AG09319 (cell line): ENCODE measurements around the gene LATS1.

Source experiments
- DNase-seq: peaks from one replicate; pipeline ENCODE4 v3.0.0-alpha.2; 2010; ENCODE audit warnings: low read depth; ENCODE audit errors: extremely low read depth
- TF ChIP-seq, protein P1 (sequence below): IDR thresholded peaks from 2 replicates; pipeline ENCODE4 v1.5.1; 2011; ENCODE audit warnings: low read depth, mild to moderate bottlenecking, inconsistent platforms, low read length, moderate library complexity

The LATS1 gene

DNA sequence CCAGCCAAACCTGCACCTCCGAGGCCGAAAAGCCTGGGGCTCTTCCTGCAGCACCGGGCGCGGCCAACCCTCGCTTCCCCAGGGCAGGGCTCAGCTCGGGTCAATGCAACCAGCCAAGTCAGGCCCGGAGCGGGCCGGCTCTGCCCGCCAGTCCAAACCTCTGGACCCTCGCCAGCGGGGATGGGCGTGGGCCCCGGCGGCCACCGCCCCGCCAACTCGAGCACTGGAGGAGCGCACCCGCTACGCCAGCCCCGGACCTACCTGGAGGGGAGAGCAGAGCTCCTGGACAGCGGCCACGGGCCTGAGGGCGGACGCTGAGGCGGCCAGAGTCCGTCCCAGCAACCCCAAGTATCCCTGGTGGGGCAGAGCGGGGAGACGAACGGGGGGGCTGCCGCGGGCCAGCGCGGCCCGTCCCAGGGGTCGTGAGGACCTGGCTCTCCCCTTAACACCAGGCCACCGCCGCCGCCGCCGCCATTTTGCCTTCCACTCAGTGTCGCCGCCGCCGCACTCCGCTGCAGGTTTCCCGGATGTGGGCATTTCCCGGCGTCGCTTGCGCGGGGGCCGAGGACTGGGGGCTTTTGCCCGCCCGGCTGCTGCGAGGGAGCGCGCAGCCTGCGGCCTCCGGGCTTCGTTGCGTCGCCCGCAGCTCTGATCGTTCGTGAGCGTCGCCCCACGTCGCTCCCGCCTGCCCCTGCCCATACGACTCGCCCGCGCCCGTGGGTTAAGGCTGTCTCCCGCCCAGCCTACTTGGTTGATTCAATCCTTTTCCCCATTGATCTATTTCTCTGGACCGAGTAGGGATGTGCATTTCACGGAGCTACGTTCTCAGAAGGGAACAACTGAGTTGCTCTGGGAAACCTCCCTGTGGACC lies at the start of gene LATS1:
Gene LATS1 (minus strand): TSS at position 514 of the 871 bp plus-strand sequence. CDS start 15,975 bp downstream, outside the sequence.
- TF ChIP-seq, protein P1, sequence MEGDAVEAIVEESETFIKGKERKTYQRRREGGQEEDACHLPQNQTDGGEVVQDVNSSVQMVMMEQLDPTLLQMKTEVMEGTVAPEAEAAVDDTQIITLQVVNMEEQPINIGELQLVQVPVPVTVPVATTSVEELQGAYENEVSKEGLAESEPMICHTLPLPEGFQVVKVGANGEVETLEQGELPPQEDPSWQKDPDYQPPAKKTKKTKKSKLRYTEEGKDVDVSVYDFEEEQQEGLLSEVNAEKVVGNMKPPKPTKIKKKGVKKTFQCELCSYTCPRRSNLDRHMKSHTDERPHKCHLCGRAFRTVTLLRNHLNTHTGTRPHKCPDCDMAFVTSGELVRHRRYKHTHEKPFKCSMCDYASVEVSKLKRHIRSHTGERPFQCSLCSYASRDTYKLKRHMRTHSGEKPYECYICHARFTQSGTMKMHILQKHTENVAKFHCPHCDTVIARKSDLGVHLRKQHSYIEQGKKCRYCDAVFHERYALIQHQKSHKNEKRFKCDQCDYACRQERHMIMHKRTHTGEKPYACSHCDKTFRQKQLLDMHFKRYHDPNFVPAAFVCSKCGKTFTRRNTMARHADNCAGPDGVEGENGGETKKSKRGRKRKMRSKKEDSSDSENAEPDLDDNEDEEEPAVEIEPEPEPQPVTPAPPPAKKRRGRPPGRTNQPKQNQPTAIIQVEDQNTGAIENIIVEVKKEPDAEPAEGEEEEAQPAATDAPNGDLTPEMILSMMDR: no peak
- DNase-seq: peak; percentile 80

DNA sequence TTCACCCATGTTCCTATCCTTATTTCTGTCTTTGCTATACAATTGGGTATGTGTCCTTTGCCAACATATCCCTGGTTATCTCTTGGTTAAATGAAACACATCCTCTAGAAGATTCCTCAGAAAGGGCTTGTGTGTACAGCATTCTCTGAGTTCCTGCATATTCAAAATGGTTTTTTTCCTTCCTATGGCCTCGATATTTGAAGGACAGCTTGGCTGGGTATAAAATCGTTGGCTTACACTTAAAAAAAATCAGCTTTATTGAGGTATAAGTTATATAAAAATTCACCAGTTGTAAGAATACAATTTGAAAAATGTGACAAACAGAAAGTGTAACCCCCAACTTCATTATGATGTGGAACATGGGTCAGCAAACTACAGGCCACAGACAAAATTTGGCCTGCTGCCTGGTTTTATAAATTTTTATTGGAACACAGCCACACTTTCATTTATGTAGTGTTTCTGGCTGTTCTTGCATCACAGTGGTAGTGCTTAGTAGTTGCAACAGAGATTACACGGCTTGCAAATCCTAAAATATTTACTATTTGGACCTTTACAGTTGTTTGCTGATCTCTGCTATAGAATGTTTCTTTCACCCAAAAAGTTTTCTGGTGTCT lies 48.4 kb upstream of the LATS1 start:
- peak; percentile 28 for DNase-seq
- TF ChIP-seq, protein P1: no peak

- TF ChIP-seq, protein P1: no peak
- DNase-seq: no peak
Observed at GRCh38 chr6:149763866-149764265, 46.0 kb upstream of the LATS1 start.

GRCh38 chr6:149761438-149761837 lies 43.5 kb upstream of the LATS1 start:
- DNase-seq: no peak

DNA sequence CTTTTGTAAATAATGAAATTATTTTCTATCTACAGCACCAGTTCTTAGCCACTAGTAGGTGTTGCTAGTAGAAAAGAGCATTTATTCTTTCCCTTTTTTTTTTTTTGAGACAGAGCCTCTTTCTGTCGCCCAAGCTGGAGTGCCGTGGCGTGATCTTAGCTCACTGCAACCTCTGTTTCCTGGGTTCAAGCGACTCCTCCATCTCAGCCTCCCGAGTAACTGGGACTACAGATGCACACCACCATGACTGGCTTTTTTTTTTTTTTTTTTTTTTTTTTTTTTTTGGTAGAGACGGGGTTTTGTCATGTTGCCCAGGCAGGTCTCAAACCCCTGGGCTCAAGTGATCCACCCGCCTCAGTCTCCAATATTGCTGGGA lies 38.3 kb upstream of the LATS1 start:
- DNase-seq: no peak
- TF ChIP-seq, protein P1: no peak

More at GRCh38 chr6:149761438-149761837, 43.5 kb upstream of the LATS1 start:
- TF ChIP-seq, protein P1: no peak

- DNase-seq: no peak
- TF ChIP-seq, protein P1: no peak
Observed at GRCh38 chr6:149755300-149756260, 37.7 kb upstream of the LATS1 start.
